Panc1 (cell line): Measurements from ENCODE around the gene GRM1. TPM values are rescaled to one million over a fixed set of nuclear protein-coding genes. Genes with fewer than 3 reads are reported as not detected.

ENCODE experiments used
- ATAC-seq: fragments of 200-7000 bp; cut with Tn5 transposase; 2 replicates; pipeline ENCODE4 v1.9.1; 2020; ENCODE audit warnings: mild to moderate bottlenecking, moderate library complexity
- BruUV-seq: library from RNA; stranded (reverse); fragments of 400-500 nt; replicated peaks from 2 replicates; lab custom pipeline; 2021; lab: Mats Ljungman, UMichigan
- CTCF ChIA-PET: fragments of 300-600 bp; sonication (Branson Sonifier 250); formaldehyde crosslinking; loops from one replicate; lab custom pipeline; 2022; ENCODE audit warnings: antibody characterized with exemption; lab: Charles Lee
- POLR2A ChIA-PET: fragments of 300-600 bp; sonication (Branson Sonifier 250); formaldehyde crosslinking; loops from one replicate; lab custom pipeline; 2022; ENCODE audit warnings: antibody characterized with exemption; lab: Charles Lee
- DNase-seq: peaks from one replicate; pipeline ENCODE4 v3.0.0-alpha.2; 2010; ENCODE audit warnings: low read depth, low spot score
- H3K27ac ChIP-seq: 2 replicates; pipeline ENCODE4 v1.5.1; 2011; ENCODE audit warnings: mild to moderate bottlenecking, low read length, inconsistent platforms
- H3K27me3 ChIP-seq: fragments of 200-500 bp; sonication (Bioruptor generic); 2 replicates; pipeline ENCODE4 v1.6.0; 2014; ENCODE audit warnings: low read length, inconsistent platforms; ENCODE audit not compliant: control insufficient read depth, insufficient read depth
- H3K36me3 ChIP-seq: fragments of 200-500 bp; sonication (Bioruptor generic); 2 replicates; pipeline ENCODE4 v1.5.1; 2014; ENCODE audit warnings: inconsistent platforms, mild to moderate bottlenecking, low read length, moderate library complexity; ENCODE audit not compliant: control insufficient read depth, insufficient read depth
- H3K4me1 ChIP-seq: 2 replicates; pipeline ENCODE4 v1.5.1; 2011; ENCODE audit warnings: inconsistent platforms, mild to moderate bottlenecking, low read length, moderate library complexity; ENCODE audit not compliant: control insufficient read depth, insufficient read depth
- H3K4me3 ChIP-seq, 2 experiments: 2 replicates each; pipeline ENCODE4 v1.5.1; 2011 to 2012; ENCODE audit warnings: low read depth in 2 of 2, low read length in 2 of 2, mild to moderate bottlenecking in 2 of 2, inconsistent platforms in 1 of 2, moderate library complexity in 1 of 2
- H3K9me3 ChIP-seq: fragments of 200-500 bp; sonication (Bioruptor generic); 2 replicates; pipeline ENCODE4 v1.5.1; 2014; ENCODE audit warnings: low read depth, mild to moderate bottlenecking, inconsistent platforms, low read length, moderate library complexity; ENCODE audit not compliant: control insufficient read depth, insufficient read depth
- CTCF ChIP-seq: fragments of 450-650 bp; IDR thresholded peaks from 2 replicates; pipeline ENCODE4 v1.5.1; 2017; ENCODE audit warnings: mild to moderate bottlenecking
- POLR2AphosphoS5 ChIP-seq: IDR thresholded peaks from 2 replicates; pipeline ENCODE4 v1.6.1; 2012; ENCODE audit warnings: mild to moderate bottlenecking, low read depth, low read length, moderate library complexity
- REST ChIP-seq, 2 experiments: IDR thresholded peaks; 2 replicates each; pipeline ENCODE4 v1.6.1; 2011 to 2012; ENCODE audit warnings: low read depth in 2 of 2, control low read depth in 1 of 2, low read length in 1 of 2, mild to moderate bottlenecking in 1 of 2, moderate library complexity in 1 of 2; ENCODE audit not compliant: insufficient read depth in 1 of 2
- SIN3A ChIP-seq: IDR thresholded peaks from 2 replicates; pipeline ENCODE4 v1.6.1; 2012; ENCODE audit warnings: low read depth, mild to moderate bottlenecking, low read length, moderate library complexity, borderline replicate concordance; ENCODE audit not compliant: insufficient read depth
- TCF7L2 ChIP-seq: IDR thresholded peaks from 2 replicates; pipeline ENCODE4 v1.6.1; 2011; ENCODE audit warnings: mild to moderate bottlenecking, low read depth, low read length, inconsistent platforms
- in situ Hi-C: cut with HindIII; loops from 2 replicates; pipeline ENCODE4 v1.10.0; 2016; ENCODE audit warnings: low sequenced_read_pairs, low pct_unique_long_range_greater_than_20kb
- intact Hi-C: fragments of 100-400 bp; cut with micrococcal nuclease; formaldehyde crosslinking; loops from one replicate; pipeline ENCODE4 v1.10.0; 2022; ENCODE audit not compliant: unreplicated experiment
- total RNA-seq: library from RNA; stranded (reverse); gene quantifications from one replicate; pipeline ENCODE4 v1.2.1, GENCODE V29; 2021; ENCODE audit not compliant: unreplicated experiment

Gene GRM1
- total RNA-seq, 1 experiment from 2014 or later = not detected

- Histone ChIP-seq H3K27me3 (peaks cover 3% of the 10 kb centered on the region; the same call in 1 of the 2 replicates), H3K4me1 (no peaks in the 10 kb centered on the region), H3K9me3 (no peaks in the 10 kb centered on the region), H3K36me3 (no peaks in the 10 kb centered on the region), H3K4me3 (no peak overlapping the region), H3K27ac (no peak overlapping the region)
- TF ChIP-seq TCF7L2 (no peak), REST (IDR thresholded peaks at IDR 0.05; ENCODE audit: insufficient read depth in 1 of 2, low read depth in 2 of 2, low read length in 1 of 2) (no peak), CTCF (no peak), POLR2AphosphoS5 (no peak), SIN3A (no peak)
- DNase-seq (no peak), ATAC-seq (no peak)
- BruUV-seq = no TSS peak
- ChIA-PET CTCF (no interaction called here), POLR2A (no interaction called here)
- intact Hi-C loops = no loop called here
- in situ Hi-C loops = no loop called here
Observed at GRCh38 chr6:146429831-146430230, 401.0 kb downstream of the GRM1 start.

GRCh38 chr6:146433881-146434731 is 405.2 kb downstream of the GRM1 start:
- ATAC-seq (no peak), DNase-seq (no peak)
- in situ Hi-C loops (no loop called here), intact Hi-C loops (no loop called here)
- peaks cover 1% of the 10 kb centered on the region; the same call in 1 of the 2 replicates for H3K27me3 ChIP-seq
- ChIA-PET POLR2A (no interaction called here), CTCF (no interaction called here)
- no peak for TF ChIP-seq CTCF
- no peak for TF ChIP-seq SIN3A
- TF ChIP-seq REST (IDR thresholded peaks at IDR 0.05; ENCODE audit: insufficient read depth in 1 of 2, low read depth in 2 of 2, low read length in 1 of 2) = no peak
- TF ChIP-seq POLR2AphosphoS5 = no peak
- no peak for TF ChIP-seq TCF7L2
- H3K4me1 ChIP-seq = no peaks in the 10 kb centered on the region
- H3K9me3 ChIP-seq = no peaks in the 10 kb centered on the region
- H3K36me3 ChIP-seq = no peaks in the 10 kb centered on the region
- no peak overlapping the region for H3K4me3 ChIP-seq
- no peak overlapping the region for H3K27ac ChIP-seq
- BruUV-seq = no TSS peak
